ENCODE data around the gene NOPCHAP1.

The NOPCHAP1 gene

GRCh38 chr12:105001476-105001875, 15.4 kb downstream of the NOPCHAP1 start:
- Histone ChIP-seq H3F3A (ENCODE audit: low read depth) (no peaks in the 10 kb centered on the region), H3K9me3 (ENCODE audit: insufficient read depth, low read depth, low read length) (no peaks in the 10 kb centered on the region), H3K4me3 (ENCODE audit: low read length, poor library complexity, severe bottlenecking) (no peak overlapping the region), H4K20me1 (ENCODE audit: insufficient read depth, low read length, poor library complexity, severe bottlenecking) (no peaks in the 10 kb centered on the region), H2AFZ (ENCODE audit: low read length) (no peak overlapping the region), H3K4me1 (ENCODE audit: insufficient read depth, low read length, poor library complexity, severe bottlenecking) (no peaks in the 10 kb centered on the region), H3K27me3 (ENCODE audit: insufficient read depth, low read length, poor library complexity, severe bottlenecking) (no peaks in the 10 kb centered on the region), H3K9ac (ENCODE audit: low read depth, low read length, poor library complexity, severe bottlenecking) (no peak overlapping the region), H3K36me3 (ENCODE audit: insufficient read depth, low read length) (peaks cover 31% of the 10 kb centered on the region), H3K4me2 (ENCODE audit: low read depth, low read length, poor library complexity, severe bottlenecking) (no peak overlapping the region), H3K79me2 (ENCODE audit: insufficient read depth, low read length) (no peaks in the 10 kb centered on the region), H3K9me2 (replicated peaks; ENCODE audit: low read depth, low read length) (no peaks in the 10 kb centered on the region)
- TF ChIP-seq CTCF (conservative IDR thresholded peaks at IDR 0.05; ENCODE audit: low read length) (no peak), EZH2phosphoT487 (IDR thresholded peaks at IDR 0.05; ENCODE audit: borderline replicate concordance) (no peak)

- H3K27me3 ChIP-seq (ENCODE audit: insufficient read depth, low read length, poor library complexity, severe bottlenecking) = no peaks in the 10 kb centered on the region
- peaks cover 25% of the 10 kb centered on the region; the same call in 1 of the 2 replicates for H3K36me3 ChIP-seq (ENCODE audit: insufficient read depth, low read length)
- no peak overlapping the region for H2AFZ ChIP-seq (ENCODE audit: low read length)
- H3K79me2 ChIP-seq (ENCODE audit: insufficient read depth, low read length) = no peaks in the 10 kb centered on the region
- no peaks in the 10 kb centered on the region for H3K4me1 ChIP-seq (ENCODE audit: insufficient read depth, low read length, poor library complexity, severe bottlenecking)
- TF ChIP-seq EZH2phosphoT487 (IDR thresholded peaks at IDR 0.05; ENCODE audit: borderline replicate concordance) = no peak
- TF ChIP-seq CTCF (conservative IDR thresholded peaks at IDR 0.05; ENCODE audit: low read length) = no peak
- no peak overlapping the region for H3K4me3 ChIP-seq (ENCODE audit: low read length, poor library complexity, severe bottlenecking)
- H3F3A ChIP-seq (ENCODE audit: low read depth) = no peaks in the 10 kb centered on the region
- no peaks in the 10 kb centered on the region for H3K9me3 ChIP-seq (ENCODE audit: insufficient read depth, low read depth, low read length)
- H3K4me2 ChIP-seq (ENCODE audit: low read depth, low read length, poor library complexity, severe bottlenecking) = no peak overlapping the region
- H3K9me2 ChIP-seq (replicated peaks; ENCODE audit: low read depth, low read length) = no peaks in the 10 kb centered on the region
- H3K9ac ChIP-seq (ENCODE audit: low read depth, low read length, poor library complexity, severe bottlenecking) = no peak overlapping the region
- H4K20me1 ChIP-seq (ENCODE audit: insufficient read depth, low read length, poor library complexity, severe bottlenecking) = no peaks in the 10 kb centered on the region
Measured at GRCh38 chr12:105013892-105014291, 27.8 kb downstream of the NOPCHAP1 start.

GRCh38 chr12:105014603-105015002, 28.5 kb downstream of the NOPCHAP1 start:
- no peaks in the 10 kb centered on the region for H3K79me2 ChIP-seq (ENCODE audit: insufficient read depth, low read length)
- no peaks in the 10 kb centered on the region for H4K20me1 ChIP-seq (ENCODE audit: insufficient read depth, low read length, poor library complexity, severe bottlenecking)
- peaks cover 25% of the 10 kb centered on the region; the same call in 1 of the 2 replicates for H3K36me3 ChIP-seq (ENCODE audit: insufficient read depth, low read length)

More at GRCh38 chr12:105014603-105015002, 28.5 kb downstream of the NOPCHAP1 start:
- no peaks in the 10 kb centered on the region for H3F3A ChIP-seq (ENCODE audit: low read depth)
- no peaks in the 10 kb centered on the region for H3K4me1 ChIP-seq (ENCODE audit: insufficient read depth, low read length, poor library complexity, severe bottlenecking)
- TF ChIP-seq EZH2phosphoT487 (IDR thresholded peaks at IDR 0.05; ENCODE audit: borderline replicate concordance) = no peak
- no peak for TF ChIP-seq CTCF (conservative IDR thresholded peaks at IDR 0.05; ENCODE audit: low read length)
- H3K9me2 ChIP-seq (replicated peaks; ENCODE audit: low read depth, low read length) = no peaks in the 10 kb centered on the region
- no peak overlapping the region for H3K4me3 ChIP-seq (ENCODE audit: low read length, poor library complexity, severe bottlenecking)
- H3K9me3 ChIP-seq (ENCODE audit: insufficient read depth, low read depth, low read length) = no peaks in the 10 kb centered on the region
- H3K27me3 ChIP-seq (ENCODE audit: insufficient read depth, low read length, poor library complexity, severe bottlenecking) = no peaks in the 10 kb centered on the region
- H3K9ac ChIP-seq (ENCODE audit: low read depth, low read length, poor library complexity, severe bottlenecking) = no peak overlapping the region
- no peak overlapping the region for H2AFZ ChIP-seq (ENCODE audit: low read length)
- H3K4me2 ChIP-seq (ENCODE audit: low read depth, low read length, poor library complexity, severe bottlenecking) = no peak overlapping the region
